Posterior cingulate gyrus (tissue), 11 donors: ENCODE data around the gene ZNF678.
"Not testable (repeated sequence)": the region's sequence is repeated elsewhere in the genome, so short reads cannot be mapped to it uniquely, and the experiment has no call there.

Experiments used
- DNase-seq, 10 donors: peaks; one replicate each; pipeline versions ENCODE4 v3.0.0 to v3.0.0-alpha.2; 2020 to 2021; ENCODE audit warnings: mixed read lengths in 3 of 10
- intact Hi-C: fragments of 100-400 bp; cut with DNase I; formaldehyde crosslinking; loops from one replicate; pipeline ENCODE4 v1.15.1; 2023

The ZNF678 gene

DNA sequence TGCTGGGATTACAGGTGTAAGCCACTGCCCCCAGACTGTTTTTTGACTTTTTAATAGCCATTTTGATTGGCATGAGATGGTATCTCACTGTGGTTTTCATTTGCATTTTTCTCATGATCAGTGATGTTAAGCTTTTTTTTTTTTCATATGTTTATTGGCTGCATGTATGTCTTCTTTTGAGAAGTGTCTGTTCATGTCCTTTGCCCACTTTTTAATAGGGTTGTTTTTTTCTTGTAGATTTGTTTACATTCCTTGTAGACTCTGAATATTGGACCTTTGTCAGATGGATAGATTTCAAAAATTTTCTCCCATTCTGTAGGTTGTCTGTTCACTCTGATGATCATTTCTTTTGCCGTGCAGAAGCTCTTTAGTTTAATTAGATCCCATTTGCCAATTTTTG is 25.4 kb downstream of the ZNF678 start:
- DNase-seq, intact Hi-C loops: not testable (repeated sequence)

DNA sequence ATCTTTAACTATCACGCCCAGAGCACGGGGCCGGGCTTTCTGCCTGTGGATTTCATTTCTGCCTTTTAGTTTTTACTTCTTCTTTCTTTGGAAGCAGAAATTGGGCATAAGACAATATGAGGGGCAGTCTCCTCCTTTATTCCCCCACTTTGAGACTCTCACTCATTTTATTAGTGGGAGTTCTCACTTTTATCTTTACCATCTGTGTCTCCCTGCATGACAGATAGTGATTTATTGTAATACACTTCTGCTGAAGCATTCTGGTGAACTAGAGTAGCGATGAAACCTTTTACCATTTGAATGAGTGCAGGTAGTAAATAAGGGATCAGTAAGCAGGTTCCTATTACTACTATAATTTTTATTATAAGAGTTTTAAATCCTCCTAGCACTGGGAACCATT is 26.4 kb downstream of the ZNF678 start:
- intact Hi-C loops, DNase-seq: not testable (repeated sequence)

DNA sequence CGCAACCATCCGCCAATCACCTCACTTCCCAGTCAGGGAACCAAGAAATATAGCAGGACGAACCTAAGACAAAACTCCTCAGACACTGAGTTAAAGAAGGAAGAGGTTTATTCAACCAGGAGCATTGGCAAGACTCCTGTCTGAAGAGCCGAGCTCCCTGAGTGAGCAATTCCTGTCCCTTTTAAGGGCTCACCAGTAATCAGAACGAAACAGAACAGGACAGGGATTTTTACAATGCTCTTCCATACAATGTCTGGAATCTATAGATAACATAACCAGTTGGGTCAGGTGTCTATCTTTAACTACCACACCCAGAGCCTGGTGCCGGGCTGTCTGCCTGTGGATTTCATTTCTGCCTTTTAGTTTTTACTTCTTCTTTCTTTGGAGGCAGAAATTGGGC is 32.9 kb downstream of the ZNF678 start:
- intact Hi-C loops, DNase-seq: not testable (repeated sequence)

DNA sequence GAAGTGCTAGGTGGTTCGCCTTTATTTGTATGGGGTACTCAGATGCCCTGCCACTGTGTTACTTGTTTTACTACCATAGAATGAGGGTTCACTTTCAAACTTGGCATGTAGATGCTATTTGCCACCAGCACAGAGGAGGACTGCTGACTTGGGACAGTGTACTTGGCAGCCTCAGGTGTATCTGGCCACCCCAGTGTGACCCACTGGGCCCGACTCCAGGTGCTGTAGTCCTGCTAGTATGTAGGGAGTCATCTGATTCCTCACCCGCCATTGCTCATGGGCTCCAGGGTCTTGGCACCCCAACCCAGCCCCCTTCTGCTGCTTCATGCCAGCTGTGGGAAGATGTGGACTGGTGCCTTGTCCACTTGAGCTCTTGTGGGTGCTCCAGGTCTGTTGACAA is 40.0 kb downstream of the ZNF678 start:
- DNase-seq, result no peak
- intact Hi-C loops, result no loop called here

DNA sequence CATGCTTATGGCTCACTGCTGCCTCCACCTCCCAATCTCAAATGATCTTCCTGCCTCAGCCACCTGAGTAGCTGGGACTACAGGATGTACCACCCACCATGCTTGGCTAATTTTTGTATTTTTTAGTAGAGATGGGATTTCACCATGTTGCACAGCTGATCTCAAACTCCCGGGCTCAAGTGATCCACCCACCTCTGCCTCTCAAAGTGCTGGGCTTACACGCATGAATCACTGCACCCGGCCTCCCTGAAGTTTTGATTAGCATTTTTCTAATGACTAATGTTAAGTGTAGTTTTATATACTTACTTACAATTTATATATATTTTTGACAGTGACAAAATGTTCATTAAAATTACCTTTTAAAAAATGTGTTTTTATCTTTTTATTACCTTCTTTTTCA is 41.1 kb downstream of the ZNF678 start:
- DNase-seq, result no peak
- intact Hi-C loops, result no loop called here

DNA sequence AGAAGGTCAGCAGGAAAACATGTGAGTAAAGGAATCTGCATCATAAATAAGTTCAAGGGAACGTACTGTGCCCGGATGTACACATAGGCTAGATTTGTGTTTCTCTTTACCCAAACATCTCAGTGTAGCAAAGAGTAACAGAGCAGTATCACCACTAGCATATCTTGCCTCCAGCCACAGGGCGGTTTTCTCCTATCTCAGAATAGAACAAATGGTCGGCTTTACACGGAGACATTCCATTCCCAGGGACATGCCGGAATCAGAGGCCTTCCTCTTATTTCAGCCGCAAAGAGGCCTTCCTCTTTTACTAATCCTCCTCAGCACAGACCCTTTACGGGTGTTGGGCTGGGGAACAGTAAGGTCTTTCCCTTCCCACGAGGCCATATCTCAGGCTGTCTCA is 42.9 kb downstream of the ZNF678 start:
- DNase-seq, intact Hi-C loops: not testable (repeated sequence)

DNA sequence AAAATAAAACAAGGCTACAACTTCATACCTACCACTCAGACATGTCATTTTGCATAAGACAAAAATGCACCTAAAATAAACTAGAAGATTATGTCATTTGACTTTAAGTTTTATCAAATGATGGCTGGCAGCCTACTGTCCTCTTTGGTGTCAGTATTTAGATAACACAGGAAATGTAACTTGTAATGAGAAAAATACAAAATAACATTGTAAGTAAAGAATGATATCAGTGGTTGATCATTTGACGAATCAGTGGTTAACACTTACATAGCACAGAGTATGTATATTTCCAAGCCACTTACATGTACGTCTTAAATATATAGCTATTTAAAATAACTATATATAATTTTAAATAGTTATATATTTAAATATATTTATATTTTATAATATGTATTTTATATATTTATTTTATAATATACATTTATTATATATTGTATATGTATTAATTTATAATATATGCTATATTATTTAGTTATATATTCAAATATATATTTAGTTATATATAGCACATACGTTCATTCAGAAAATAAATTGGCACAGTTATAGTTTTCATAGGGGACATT is 44.1 kb downstream of the ZNF678 start:
- no peak for DNase-seq
- intact Hi-C loops, result no loop called here

DNA sequence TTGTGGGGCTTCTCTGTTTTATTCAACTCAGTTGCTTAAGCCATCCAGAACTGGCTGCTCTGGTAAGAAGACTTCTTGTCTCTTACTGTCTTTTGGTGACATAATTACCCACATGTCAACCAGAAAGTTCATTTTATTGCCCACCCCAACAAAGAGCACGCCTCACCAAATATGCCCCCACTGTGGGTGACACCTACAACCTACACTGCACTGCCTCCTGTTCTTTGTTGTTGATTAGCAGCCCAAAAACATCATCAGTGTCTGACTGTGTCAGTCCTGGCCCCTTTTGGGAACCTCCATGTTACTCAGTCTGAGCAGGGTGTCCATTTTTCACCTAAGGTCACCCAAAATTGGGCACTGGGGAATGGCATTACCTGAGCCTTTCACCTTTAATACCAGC is 49.3 kb downstream of the ZNF678 start:
- intact Hi-C loops, result no loop called here
- DNase-seq, result no peak

DNA sequence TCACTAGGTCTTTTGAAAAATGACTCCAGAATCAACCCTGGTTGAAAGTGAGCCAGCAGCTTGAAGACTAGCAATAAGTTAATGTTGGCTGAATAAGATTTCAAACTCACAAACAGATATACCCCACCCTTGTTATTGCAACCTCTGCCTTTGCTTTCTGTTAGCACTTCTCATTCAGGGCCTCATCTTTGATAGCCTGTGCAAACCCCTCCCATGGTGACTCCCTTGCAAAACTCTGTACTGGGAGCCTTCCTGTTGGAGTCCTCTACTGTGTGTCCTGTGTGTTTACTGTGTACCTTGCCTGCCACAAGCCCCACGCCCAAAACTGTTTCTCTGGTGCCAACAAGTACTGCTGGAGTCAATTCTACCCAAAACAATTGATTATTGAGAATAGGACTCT is 50.2 kb downstream of the ZNF678 start:
- intact Hi-C loops, result no loop called here
- no peak for DNase-seq

DNA sequence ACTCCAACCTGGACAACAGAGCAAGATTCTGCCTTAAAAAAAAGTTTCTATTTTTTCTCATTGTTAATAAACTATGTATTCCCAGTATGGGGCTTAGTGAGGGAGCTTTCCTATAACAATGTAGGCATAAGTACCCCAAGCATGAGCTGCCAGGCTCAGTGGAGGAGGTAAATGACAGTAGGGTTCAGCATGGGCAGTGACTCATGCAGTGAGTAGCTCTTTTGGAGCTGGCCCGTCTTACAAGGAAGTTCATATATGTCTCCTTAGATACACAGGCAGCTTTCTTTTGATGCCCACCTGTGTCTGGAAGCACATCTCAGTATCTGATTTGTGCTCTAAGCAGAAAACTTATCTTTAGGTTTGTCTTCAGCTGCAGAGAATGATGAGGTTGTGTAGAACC is 57.9 kb downstream of the ZNF678 start:
- DNase-seq, result no peak
- intact Hi-C loops, result no loop called here

DNA sequence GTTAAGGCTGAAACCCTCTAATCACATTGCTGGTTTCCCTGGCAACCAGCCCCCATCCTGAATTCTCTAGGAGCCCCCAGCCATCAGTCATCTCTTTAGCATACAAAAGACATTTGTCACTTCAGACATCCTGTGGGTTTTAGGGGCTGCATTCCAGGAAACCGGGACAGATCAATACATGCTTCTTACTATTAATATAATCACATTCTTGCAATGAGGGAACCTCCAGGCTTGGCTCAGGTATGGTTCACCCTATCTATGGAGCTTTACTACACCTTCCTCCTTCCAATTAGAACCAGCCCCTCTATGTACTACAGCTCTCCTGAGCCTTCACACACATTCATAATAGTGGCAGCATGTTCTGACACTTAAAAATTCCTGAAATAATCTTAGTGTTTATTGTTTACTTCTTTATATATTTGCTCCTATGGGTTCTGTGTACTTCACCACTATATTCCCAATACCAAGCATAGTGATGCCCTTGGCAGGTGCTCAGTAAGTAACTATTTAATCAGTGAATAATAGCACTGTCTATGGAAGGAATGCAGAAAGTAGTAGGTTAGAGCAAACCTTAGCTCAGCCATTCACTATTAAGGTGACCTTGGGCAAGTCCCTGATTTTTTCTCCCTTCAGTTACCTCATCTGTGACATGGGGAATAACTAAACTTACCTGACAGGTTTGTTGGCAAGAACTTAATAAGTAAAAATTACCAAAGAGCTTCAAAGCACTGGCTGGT is 59.6 kb downstream of the ZNF678 start:
- no peak for DNase-seq
- intact Hi-C loops, result no loop called here

DNA sequence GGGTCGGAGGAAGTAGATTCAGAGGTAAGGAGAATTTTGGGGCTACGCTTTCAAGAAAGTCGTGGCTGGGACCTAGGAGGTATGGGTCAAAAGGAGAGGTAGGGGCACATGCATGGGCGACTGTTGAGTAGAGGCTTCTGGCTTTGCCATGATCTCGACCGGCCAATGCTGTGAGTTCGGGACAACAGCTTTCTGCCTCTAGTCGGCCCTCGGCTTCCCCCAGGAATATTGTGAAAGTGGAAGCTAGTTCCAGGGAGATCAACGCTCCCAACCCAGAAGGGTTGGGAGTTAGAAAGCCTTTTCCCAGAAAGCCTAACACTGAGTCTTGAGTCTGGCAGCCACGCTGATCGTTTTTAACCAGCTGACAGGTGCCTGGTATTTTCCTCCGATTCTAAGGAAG is 69.0 kb downstream of the ZNF678 start:
- DNase-seq, result peak in 1 of 10 donors; percentile 52
- intact Hi-C loops, result no loop called here

DNA sequence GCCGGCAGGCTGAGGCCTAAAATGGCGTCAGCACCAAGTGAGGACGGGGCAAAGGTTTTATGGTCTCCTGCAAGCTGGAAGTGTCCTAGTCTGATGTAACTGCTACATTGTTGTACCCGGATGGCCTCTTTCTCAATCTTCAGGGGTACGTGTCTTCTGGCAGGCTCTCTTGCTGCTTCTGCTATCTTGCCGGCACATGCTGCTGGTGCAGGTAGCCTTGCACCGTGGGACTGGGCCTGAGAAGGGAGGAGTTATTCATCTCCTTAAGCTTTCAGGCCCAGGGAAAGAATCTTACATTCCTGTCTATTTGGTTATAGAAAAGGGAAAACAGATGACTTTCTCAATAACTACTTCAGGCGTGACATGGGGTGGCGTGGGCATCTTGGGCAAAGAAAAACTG is 72.2 kb downstream of the ZNF678 start:
- DNase-seq, result no peak
- intact Hi-C loops, result no loop called here

DNA sequence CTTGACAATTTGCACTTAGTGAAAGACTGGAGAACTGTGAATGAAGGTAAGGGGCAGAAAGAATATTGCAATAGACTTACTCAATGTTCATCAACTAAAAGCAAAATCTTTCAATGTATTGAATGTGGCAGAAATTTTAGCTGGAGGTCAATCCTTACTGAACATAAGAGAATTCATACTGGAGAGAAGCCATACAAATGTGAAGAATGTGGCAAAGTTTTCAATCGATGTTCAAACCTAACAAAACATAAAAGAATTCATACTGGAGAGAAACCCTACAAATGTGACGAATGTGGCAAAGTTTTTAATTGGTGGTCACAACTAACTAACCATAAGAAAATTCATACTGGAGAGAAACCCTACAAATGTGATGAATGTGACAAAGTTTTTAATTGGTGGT is 91.1 kb downstream of the ZNF678 start:
- no peak for DNase-seq
- intact Hi-C loops, result no loop called here

DNA sequence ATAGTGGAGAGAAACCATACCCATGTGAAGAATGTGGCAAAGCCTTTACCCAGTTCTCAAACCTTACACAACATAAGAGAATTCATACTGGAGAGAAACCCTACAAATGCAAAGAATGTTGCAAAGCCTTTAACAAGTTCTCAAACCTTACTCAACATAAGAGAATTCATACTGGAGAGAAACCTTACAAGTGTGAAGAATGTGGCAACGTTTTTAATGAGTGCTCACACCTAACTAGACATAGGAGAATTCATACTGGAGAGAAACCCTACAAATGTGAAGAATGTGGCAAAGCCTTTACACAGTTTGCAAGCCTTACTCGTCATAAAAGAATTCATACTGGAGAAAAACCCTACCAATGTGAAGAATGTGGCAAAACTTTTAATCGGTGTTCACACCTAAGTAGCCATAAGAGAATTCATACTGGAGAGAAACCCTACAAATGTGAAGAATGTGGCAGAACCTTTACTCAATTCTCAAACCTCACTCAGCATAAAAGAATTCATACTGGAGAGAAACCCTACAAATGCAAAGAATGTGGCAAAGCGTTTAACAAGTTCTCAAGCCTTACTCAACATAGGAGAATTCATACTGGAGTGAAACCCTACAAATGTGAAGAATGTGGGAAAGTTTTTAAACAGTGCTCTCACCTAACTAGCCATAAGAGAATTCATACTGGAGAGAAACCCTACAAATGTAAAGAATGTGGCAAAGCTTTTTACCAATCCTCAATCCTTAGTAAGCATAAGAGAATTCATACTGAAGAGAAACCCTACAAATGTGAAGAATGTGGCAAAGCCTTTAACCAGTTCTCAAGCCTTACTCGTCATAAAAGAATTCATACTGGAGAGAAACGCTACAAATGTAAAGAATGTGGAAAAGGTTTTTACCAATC is 91.7 kb downstream of the ZNF678 start:
- intact Hi-C loops, result no loop called here
- no peak for DNase-seq

DNA sequence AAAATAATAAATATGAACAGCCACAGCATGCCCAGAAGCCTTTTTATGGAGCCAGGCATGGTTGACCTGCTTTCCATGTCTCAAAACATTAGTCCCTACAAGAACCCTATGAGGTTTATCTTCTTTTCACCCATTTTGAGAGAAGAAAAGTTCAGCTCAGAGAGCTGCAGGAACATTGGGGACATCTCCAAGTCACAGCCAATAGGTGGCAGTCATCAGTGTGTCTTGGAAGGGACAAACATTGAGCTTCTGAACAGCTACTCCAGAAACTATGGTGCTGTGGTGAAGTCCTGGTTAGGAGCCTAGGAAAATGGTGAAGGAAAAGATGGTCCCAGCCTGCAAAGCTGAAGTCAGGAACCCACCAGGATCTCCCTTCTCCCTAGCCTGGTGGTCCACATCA is 98.1 kb downstream of the ZNF678 start:
- intact Hi-C loops, result no loop called here
- no peak for DNase-seq

DNA sequence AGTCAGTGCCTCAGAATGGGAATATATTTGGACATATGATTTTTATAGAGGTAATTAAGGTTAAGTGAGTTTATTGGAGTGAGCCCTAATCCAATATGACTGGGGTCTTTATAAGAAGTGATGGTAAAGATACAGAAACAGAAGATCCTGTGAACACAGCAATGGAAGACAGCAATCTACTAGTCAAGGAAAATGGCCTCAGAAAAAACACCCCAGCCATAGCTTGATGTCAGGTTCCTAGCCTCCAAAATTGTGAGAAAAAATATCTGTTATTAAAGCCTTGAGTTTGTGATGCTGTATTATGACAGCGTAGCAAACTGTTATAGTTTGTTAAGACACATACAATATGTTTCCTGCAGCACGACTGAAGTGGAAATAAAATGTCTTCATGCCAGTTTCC is 99.6 kb downstream of the ZNF678 start:
- DNase-seq, result no peak
- intact Hi-C loops, result no loop called here

DNA sequence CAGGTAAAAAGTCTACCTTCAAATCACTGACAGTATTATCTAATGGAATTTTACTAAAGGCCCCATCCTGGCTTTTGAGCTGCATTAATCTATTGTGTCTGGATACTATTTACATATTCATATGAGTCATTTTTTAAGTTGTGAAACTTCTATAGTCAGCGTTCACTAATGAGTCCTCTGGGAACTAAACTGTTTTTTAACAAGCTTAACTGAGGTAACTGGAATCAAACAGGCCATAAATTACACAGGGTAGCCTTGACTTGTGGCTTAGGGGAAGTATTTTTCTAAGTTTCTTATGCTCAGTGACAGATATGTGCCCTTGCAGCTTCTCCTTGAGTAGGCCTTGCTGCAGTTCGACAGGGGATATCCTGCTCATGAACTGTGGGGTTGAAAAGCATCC is 102.9 kb downstream of the ZNF678 start:
- intact Hi-C loops, result no loop called here

DNA sequence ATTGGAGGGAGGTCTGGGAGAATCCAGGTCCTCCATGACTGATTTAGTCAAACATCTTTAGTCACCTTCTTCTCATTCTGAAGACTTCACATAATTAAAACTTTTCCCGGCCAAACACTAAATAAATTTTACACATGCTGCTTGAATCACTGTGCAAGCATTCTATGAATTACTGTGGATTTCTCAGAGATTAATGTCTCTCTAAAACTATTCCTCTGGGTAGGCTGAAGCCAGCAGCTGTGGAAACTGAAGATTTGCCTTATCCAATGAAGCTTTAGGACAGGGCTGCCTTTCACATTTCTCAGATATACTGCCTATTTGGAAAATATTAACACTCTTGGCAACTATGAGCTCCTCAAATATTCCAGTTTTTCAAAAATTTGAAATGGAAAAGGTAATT is 110.1 kb downstream of the ZNF678 start:
- intact Hi-C loops, result no loop called here
- DNase-seq, result no peak

More for the DNA sequence above, 102.9 kb downstream of the ZNF678 start:
- no peak for DNase-seq

DNA sequence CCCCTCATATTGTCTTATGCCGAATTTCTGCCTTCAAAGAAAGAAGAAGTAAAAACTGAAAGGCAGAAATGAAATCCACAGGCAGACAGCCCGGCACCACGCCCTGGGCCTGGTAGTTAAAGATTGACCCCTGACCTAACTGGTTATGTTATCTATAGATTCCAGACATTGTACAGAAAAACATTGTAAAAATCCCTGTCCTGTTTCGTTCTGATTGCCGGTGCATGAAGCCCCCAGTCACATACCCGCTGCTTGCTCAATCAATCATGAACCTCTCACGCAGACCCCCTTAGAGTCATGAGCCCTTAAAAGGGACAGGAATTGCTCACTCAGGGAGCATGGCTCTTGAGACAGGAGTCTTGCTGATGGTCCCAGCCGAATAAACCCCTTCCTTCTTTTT is 122.5 kb downstream of the ZNF678 start:
- intact Hi-C loops, result no loop called here

DNA sequence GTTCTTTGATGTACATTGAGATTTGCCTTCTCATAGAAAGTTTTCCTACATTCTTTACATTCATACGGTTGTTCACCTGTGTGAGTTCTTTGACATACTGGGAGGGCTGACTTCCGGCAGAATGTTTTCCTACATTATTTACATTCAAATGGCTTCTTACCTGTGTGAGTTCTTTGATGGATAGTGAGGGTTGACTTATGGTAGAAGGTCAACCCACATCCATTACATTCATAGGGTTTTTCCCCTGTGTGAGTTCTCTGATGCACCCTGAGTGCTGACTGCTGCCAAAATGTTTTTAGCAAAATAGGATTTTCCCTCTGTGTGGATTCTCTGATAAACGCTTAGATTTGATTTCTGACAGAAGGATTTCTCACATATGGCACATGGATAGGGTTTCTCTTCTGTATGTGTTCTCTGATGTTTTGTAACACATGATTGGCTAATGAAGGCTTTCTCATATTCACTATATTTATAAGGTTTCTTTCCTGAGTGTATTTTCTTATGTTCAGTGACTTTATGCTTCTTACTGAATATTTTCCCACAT is 134.0 kb downstream of the ZNF678 start:
- DNase-seq, result no peak
- intact Hi-C loops, result no loop called here

More for the DNA sequence above, 122.5 kb downstream of the ZNF678 start:
- DNase-seq, result no peak
